Stomach (tissue), 4 donors: ENCODE results near the gene SDCCAG8.

Experiments
- EP300 ChIP-seq: sonication (generic); formaldehyde crosslinking; IDR thresholded peaks from one replicate; pipeline ENCODE4 v1.6.1; 2017; ENCODE audit warnings: antibody characterized with exemption
- POLR2AphosphoS5 ChIP-seq, 3 donors: sonication (generic); formaldehyde crosslinking; IDR thresholded peaks; one replicate each; pipeline ENCODE4 v1.6.1; 2016; ENCODE audit warnings: antibody characterized with exemption in 3 of 3
- TF ChIP-seq, protein P1 (sequence below), 7 experiments: fragments of 450-650 bp in 4 of 7; fragments of 200-600 bp in 3 of 7; sonication (generic) in 3 of 7; IDR thresholded peaks; one replicate each; pipeline ENCODE4 v1.5.1; 2016 to 2019; ENCODE audit warnings: antibody characterized with exemption in 7 of 7, control low read depth in 2 of 7, mild to moderate bottlenecking in 1 of 7

GRCh38 chr1:243513726-243514491 is 258.1 kb downstream of the SDCCAG8 start:
- TF ChIP-seq, protein P1, sequence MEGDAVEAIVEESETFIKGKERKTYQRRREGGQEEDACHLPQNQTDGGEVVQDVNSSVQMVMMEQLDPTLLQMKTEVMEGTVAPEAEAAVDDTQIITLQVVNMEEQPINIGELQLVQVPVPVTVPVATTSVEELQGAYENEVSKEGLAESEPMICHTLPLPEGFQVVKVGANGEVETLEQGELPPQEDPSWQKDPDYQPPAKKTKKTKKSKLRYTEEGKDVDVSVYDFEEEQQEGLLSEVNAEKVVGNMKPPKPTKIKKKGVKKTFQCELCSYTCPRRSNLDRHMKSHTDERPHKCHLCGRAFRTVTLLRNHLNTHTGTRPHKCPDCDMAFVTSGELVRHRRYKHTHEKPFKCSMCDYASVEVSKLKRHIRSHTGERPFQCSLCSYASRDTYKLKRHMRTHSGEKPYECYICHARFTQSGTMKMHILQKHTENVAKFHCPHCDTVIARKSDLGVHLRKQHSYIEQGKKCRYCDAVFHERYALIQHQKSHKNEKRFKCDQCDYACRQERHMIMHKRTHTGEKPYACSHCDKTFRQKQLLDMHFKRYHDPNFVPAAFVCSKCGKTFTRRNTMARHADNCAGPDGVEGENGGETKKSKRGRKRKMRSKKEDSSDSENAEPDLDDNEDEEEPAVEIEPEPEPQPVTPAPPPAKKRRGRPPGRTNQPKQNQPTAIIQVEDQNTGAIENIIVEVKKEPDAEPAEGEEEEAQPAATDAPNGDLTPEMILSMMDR (IDR thresholded peaks at IDR 0.05): no peak
- TF ChIP-seq EP300: no peak
- TF ChIP-seq POLR2AphosphoS5 (IDR thresholded peaks at IDR 0.05): no peak
